BE2C (cell line): ENCODE data around the gene SH3PXD2B.

ENCODE experiments used
- DNase-seq: peaks from one replicate; pipeline ENCODE4 v3.0.0-alpha.2; 2020
- H3K27me3 ChIP-seq: fragments of 250-450 bp; sonication (Bioruptor Pico); 2 replicates; pipeline ENCODE4 v1.5.1; 2020; ENCODE audit warnings: mild to moderate bottlenecking
- H3K36me3 ChIP-seq: fragments of 250-450 bp; sonication (Bioruptor Pico); 2 replicates; pipeline ENCODE4 v1.5.1; 2020; ENCODE audit warnings: mild to moderate bottlenecking
- H3K4me1 ChIP-seq: fragments of 250-450 bp; sonication (Bioruptor Pico); 2 replicates; pipeline ENCODE4 v1.5.1; 2020
- H3K4me3 ChIP-seq: 2 replicates; pipeline ENCODE4 v1.5.1; 2011; ENCODE audit warnings: low read depth, low read length
- H3K9me3 ChIP-seq: fragments of 250-450 bp; sonication (Bioruptor Pico); 2 replicates; pipeline ENCODE4 v1.5.1; 2020
- TF ChIP-seq, protein P1 (sequence below): IDR thresholded peaks from 2 replicates; pipeline ENCODE4 v1.5.1; 2012; ENCODE audit warnings: mild to moderate bottlenecking, low read depth, low read length

Gene SH3PXD2B

GRCh38 chr5:172280317-172280716 is 174.0 kb downstream of the SH3PXD2B start:
- H3K4me1 ChIP-seq, result peaks cover 5% of the 10 kb centered on the region; the same call in 1 of the 2 replicates
- no peaks in the 10 kb centered on the region for H3K9me3 ChIP-seq
- no peaks in the 10 kb centered on the region for H3K27me3 ChIP-seq
- no peak for DNase-seq
- H3K36me3 ChIP-seq, result no peaks in the 10 kb centered on the region
- H3K4me3 ChIP-seq, result no peak overlapping the region
- TF ChIP-seq, protein P1, sequence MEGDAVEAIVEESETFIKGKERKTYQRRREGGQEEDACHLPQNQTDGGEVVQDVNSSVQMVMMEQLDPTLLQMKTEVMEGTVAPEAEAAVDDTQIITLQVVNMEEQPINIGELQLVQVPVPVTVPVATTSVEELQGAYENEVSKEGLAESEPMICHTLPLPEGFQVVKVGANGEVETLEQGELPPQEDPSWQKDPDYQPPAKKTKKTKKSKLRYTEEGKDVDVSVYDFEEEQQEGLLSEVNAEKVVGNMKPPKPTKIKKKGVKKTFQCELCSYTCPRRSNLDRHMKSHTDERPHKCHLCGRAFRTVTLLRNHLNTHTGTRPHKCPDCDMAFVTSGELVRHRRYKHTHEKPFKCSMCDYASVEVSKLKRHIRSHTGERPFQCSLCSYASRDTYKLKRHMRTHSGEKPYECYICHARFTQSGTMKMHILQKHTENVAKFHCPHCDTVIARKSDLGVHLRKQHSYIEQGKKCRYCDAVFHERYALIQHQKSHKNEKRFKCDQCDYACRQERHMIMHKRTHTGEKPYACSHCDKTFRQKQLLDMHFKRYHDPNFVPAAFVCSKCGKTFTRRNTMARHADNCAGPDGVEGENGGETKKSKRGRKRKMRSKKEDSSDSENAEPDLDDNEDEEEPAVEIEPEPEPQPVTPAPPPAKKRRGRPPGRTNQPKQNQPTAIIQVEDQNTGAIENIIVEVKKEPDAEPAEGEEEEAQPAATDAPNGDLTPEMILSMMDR, result no peak

DNA sequence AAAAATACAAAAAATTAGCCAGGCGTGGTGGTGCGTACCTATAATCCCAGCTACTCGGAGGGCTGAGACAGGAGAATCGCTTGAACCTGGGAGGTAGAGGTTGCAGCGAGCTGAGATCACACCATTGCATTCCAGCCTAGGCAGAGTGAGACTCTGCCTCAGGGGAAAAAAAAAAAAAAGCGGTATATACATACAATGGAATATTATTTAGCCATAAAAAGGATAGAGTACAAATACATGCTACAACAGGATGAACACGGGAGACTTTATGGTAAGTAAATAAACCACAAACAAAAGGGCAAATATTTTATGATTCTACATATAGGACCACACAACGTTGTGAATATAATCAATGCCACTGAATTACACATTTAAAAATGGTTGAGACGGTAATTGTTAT is 176.0 kb downstream of the SH3PXD2B start:
- Histone ChIP-seq H3K4me3 (no peak overlapping the region), H3K27me3 (no peaks in the 10 kb centered on the region), H3K9me3 (no peaks in the 10 kb centered on the region), H3K4me1 (no peaks in the 10 kb centered on the region), H3K36me3 (no peaks in the 10 kb centered on the region)
- TF ChIP-seq, protein P1, result no peak
- no peak for DNase-seq

DNA sequence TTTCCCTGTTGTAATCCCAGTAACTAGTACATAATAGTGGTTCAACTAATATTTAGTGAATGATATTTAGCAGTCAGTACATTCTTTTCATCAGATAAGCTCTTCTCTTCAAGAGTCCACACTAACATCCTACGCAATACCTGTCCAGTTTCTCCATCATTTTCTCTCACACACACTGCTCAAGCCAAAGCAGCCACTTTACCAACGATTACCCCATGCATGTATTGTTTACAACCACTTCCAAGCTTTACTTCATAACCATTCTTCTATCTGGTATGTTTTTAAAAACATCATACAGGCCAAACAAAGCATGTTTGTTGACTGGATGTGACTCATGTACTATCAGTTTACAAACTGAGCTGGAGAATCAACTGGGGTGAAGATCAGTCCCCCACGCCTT is 178.1 kb downstream of the SH3PXD2B start:
- H3K9me3 ChIP-seq, result no peaks in the 10 kb centered on the region
- H3K36me3 ChIP-seq, result no peaks in the 10 kb centered on the region

More for the DNA sequence above, 178.1 kb downstream of the SH3PXD2B start:
- TF ChIP-seq, protein P1, result no peak
- no peak overlapping the region for H3K4me3 ChIP-seq
- H3K27me3 ChIP-seq, result no peaks in the 10 kb centered on the region
- H3K4me1 ChIP-seq, result peaks cover 2% of the 10 kb centered on the region; the same call in 1 of the 2 replicates
- DNase-seq, result no peak
